ENCODE results near the gene NINL. TPM values are rescaled to one million over a fixed set of nuclear protein-coding genes. Genes with fewer than 3 reads are reported as not detected.

The NINL gene
- total and polyA plus RNA-seq, 2 of the 4 experiments (the other 2 are of a cell fraction) = 3.0 to 10.4 TPM

- no peak for DNase-seq
- POLR2A ChIA-PET (ENCODE audit: unreplicated experiment) = no interaction called here
- dilution Hi-C loops (cut with HindIII; ENCODE audit: low sequenced_read_pairs, unreplicated experiment) = no loop called here
Observed at GRCh38 chr20:25491446-25492038, 93.8 kb downstream of the NINL start.

More at GRCh38 chr20:25491446-25492038, 93.8 kb downstream of the NINL start:
- no peak overlapping the region for H3K56ac ChIP-seq (ENCODE audit: extremely low read depth, insufficient read depth, low read length)
- CTCF ChIA-PET = no interaction called here
- no peak overlapping the region for H4K8ac ChIP-seq (ENCODE audit: low read depth in 2 of 2, low read length in 2 of 2)
- no peak overlapping the region for H3K4me3 ChIP-seq (ENCODE audit: insufficient read depth, low read depth, low read length)
- no peaks in the 10 kb centered on the region for H3K9me3 ChIP-seq (ENCODE audit: control insufficient read depth, insufficient read depth, low read length)
- no peak overlapping the region for H3K18ac ChIP-seq (ENCODE audit: low read depth, low read length)
- H2BK15ac ChIP-seq (ENCODE audit: low read depth, low read length) = no peak overlapping the region
- H2AK9ac ChIP-seq (replicated peaks; ENCODE audit: low read depth, low read length, poor library complexity) = no peak overlapping the region
- H3K27ac ChIP-seq (ENCODE audit: insufficient read depth, low read length) = no peak overlapping the region
- 69% methylated on average over 6 of the region's 12 CpGs; no CpG with 5 or more reads in 1 of the 2 experiments for WGBS, 2 experiments (ENCODE audit: extremely low coverage in 2 of 2, insufficient read length in 1 of 2)
- H2BK5ac ChIP-seq (ENCODE audit: low read depth, low read length, poor library complexity, severe bottlenecking) = no peak overlapping the region
- H2AFZ ChIP-seq (replicated peaks; ENCODE audit: low read length, poor library complexity) = peak overlapping the region; percentile 23
- no peak for ATAC-seq (ENCODE audit: low read depth)
- H4K91ac ChIP-seq (ENCODE audit: insufficient read depth, low read depth, low read length) = no peak overlapping the region
- H3K14ac ChIP-seq (replicated peaks; ENCODE audit: low read depth, low read length) = no peak overlapping the region
- peaks cover 4% of the 10 kb centered on the region; the same call in 1 of the 2 replicates for H3K9me1 ChIP-seq (ENCODE audit: insufficient read depth, low read length)
- BruUV-seq (replicated peaks) = no TSS peak
- in situ Hi-C loops (cut with MboI; ENCODE audit: low sequenced_read_pairs) = no loop called here
- no peak overlapping the region for H4K5ac ChIP-seq (ENCODE audit: low read depth, low read length)
- no peak overlapping the region for H3K9ac ChIP-seq (ENCODE audit: low read depth, low read length)
- no peaks in the 10 kb centered on the region for H4K20me1 ChIP-seq (ENCODE audit: insufficient read depth, low read length)
- H3K79me1 ChIP-seq (ENCODE audit: low read depth in 1 of 2, low read length in 2 of 2) = no peaks in the 10 kb centered on the region
- H3K23ac ChIP-seq (ENCODE audit: low read depth, low read length) = no peak overlapping the region
- TF ChIP-seq CTCF (conservative IDR thresholded peaks at IDR 0.05; ENCODE audit: low read depth, low read length) (no peak), POLR2A (IDR thresholded peaks at IDR 0.05; ENCODE audit: low read depth, low read length) (no peak), MAFK (IDR thresholded peaks at IDR 0.05; ENCODE audit: low read depth, low read length) (no peak), BHLHE40 (IDR thresholded peaks at IDR 0.05; ENCODE audit: low read depth, low read length) (no peak), FOS (IDR thresholded peaks at IDR 0.05; ENCODE audit: low read depth, low read length) (no peak), CHD1 (IDR thresholded peaks at IDR 0.05; ENCODE audit: low read depth, low read length) (no peak), MAZ (IDR thresholded peaks at IDR 0.05; ENCODE audit: borderline replicate concordance, low read depth, low read length) (no peak), CEBPB (IDR thresholded peaks at IDR 0.05; ENCODE audit: low read depth, low read length) (no peak), NFE2L2 (IDR thresholded peaks at IDR 0.05; ENCODE audit: low read depth, low read length) (no peak)
- TF ChIP-seq, protein P1, sequence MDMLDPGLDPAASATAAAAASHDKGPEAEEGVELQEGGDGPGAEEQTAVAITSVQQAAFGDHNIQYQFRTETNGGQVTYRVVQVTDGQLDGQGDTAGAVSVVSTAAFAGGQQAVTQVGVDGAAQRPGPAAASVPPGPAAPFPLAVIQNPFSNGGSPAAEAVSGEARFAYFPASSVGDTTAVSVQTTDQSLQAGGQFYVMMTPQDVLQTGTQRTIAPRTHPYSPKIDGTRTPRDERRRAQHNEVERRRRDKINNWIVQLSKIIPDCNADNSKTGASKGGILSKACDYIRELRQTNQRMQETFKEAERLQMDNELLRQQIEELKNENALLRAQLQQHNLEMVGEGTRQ (IDR thresholded peaks at IDR 0.05; ENCODE audit: low read depth, low read length) = no peak
- no peak overlapping the region for H3K4ac ChIP-seq (ENCODE audit: low read depth, low read length)
- H3K36me3 ChIP-seq (ENCODE audit: control insufficient read depth, insufficient read depth, low read length) = peaks cover 31% of the 10 kb centered on the region
- no peaks in the 10 kb centered on the region for H3K27me3 ChIP-seq (ENCODE audit: control insufficient read depth, insufficient read depth, low read length)
- no peak overlapping the region for H2AK5ac ChIP-seq (ENCODE audit: low read depth, low read length)
- intact Hi-C loops (cut with micrococcal nuclease) = no loop called here
- H3K4me2 ChIP-seq (ENCODE audit: low read depth, low read length) = no peak overlapping the region
- no peak overlapping the region for H2BK20ac ChIP-seq (ENCODE audit: low read depth, low read length)
- no peak overlapping the region for H2BK120ac ChIP-seq (ENCODE audit: low read depth, low read length)
- H3K4me1 ChIP-seq (ENCODE audit: control insufficient read depth, insufficient read depth, low read length) = peaks cover under 1% of the 10 kb centered on the region
